ENCODE results near the gene JPH4. TPM values are rescaled to one million over a fixed set of nuclear protein-coding genes. Genes with fewer than 3 reads are reported as not detected.

Gene JPH4
- total RNA-seq, 1 experiment from 2014 or later: 50.1 TPM

DNA sequence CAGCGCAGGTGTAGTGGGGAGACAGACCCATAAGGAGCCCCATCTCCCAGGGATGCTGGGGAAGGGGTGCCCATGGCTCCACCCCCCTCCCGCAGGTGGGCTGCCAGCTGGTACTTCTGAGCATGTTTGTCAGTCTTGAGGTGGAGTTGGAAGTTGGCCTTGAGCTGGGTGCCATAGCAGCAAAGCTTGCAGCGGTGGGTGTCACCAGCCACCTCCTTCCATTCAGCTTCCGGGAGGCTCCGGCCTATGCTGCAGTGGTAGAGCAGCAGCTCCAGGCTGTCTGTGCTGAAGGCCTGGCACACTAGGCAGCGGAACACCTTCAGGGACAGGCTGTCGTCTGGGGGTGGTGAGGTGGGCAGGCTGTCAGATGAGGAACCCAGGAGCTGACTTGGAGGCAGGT is 45.9 kb downstream of the JPH4 start:
- ChIA-PET POLR2A (interaction anchor here (1.2 kb wide), 1 partner anchor 13 kb away, joined by 3 read pairs; no protein-coding TSS in a partner anchor), CTCF (interaction anchor here (1.1 to 6.1 kb wide), 3 partner anchors 26 to 49 kb away, joined by 3 to 62 read pairs (median 6); no protein-coding TSS in a partner anchor)
- ATAC-seq (no peak), DNase-seq (ENCODE audit: low spot score) (no peak)
- H3K36me3 Mint-ChIP-seq: peaks cover 57% of the 10 kb centered on the region
- peaks cover 52% of the 10 kb centered on the region for H3K4me1 Mint-ChIP-seq
- no peak overlapping the region for H3K4me3 Mint-ChIP-seq
- no peak for TF ChIP-seq EMX1 (CRISPR knock-in tag; IDR thresholded peaks at IDR 0.05)
- no peak for TF ChIP-seq TP53 (CRISPR knock-in tag; IDR thresholded peaks at IDR 0.05)
- TF ChIP-seq, protein P1, sequence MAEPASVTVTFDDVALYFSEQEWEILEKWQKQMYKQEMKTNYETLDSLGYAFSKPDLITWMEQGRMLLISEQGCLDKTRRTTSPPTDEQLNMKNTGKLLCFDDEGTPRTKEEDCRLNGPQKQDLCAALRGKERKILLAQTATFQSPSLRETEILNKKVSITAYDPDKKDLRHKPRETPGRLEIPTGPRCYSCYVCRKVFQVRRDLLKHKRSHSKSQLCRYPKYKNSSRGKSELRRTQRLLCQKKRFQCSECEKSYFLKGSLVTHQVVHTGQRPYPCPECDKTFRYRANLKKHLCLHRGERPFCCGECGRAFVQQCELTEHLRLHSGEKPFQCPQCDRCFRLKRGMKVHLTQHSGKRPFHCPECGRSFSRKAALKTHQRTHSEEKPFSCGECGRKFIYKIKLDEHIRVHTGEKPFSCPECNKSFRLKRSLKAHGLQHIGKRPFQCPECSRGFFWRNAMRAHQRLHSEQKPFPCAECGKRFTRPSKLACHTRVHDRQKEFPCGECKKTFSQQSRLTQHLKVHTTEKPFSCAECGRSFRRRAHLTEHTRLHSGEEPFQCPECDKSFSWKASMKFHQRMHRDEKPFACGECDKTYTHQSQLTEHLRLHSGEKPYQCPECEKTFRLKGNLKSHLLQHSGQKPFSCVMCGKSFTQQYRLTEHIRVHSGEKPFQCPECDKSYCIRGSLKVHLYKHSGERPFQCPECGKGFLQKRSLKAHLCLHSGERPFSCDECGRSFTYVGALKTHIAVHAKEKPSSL (CRISPR knock-in tag; conservative IDR thresholded peaks at IDR 0.05): no peak
- H3K9me3 Mint-ChIP-seq: no peaks in the 10 kb centered on the region
- no peaks in the 10 kb centered on the region; the same call in 1 of the 2 replicates for H3K27me3 Mint-ChIP-seq (ENCODE audit: low read depth)
- no peak overlapping the region for H3K27ac Mint-ChIP-seq

- CTCF ChIA-PET: interaction anchor here (1.5 to 6.7 kb wide), 4 partner anchors 7 to 48 kb away, joined by 5 to 117 read pairs (median 51); no protein-coding TSS in a partner anchor
- no peak for TF ChIP-seq JAZF1 (CRISPR knock-in tag; IDR thresholded peaks at IDR 0.05)
- no peak for TF ChIP-seq CTCF (IDR thresholded peaks at IDR 0.05)
- no peak for TF ChIP-seq TEAD4 (CRISPR knock-in tag; IDR thresholded peaks at IDR 0.05)
- TF ChIP-seq, protein P2, sequence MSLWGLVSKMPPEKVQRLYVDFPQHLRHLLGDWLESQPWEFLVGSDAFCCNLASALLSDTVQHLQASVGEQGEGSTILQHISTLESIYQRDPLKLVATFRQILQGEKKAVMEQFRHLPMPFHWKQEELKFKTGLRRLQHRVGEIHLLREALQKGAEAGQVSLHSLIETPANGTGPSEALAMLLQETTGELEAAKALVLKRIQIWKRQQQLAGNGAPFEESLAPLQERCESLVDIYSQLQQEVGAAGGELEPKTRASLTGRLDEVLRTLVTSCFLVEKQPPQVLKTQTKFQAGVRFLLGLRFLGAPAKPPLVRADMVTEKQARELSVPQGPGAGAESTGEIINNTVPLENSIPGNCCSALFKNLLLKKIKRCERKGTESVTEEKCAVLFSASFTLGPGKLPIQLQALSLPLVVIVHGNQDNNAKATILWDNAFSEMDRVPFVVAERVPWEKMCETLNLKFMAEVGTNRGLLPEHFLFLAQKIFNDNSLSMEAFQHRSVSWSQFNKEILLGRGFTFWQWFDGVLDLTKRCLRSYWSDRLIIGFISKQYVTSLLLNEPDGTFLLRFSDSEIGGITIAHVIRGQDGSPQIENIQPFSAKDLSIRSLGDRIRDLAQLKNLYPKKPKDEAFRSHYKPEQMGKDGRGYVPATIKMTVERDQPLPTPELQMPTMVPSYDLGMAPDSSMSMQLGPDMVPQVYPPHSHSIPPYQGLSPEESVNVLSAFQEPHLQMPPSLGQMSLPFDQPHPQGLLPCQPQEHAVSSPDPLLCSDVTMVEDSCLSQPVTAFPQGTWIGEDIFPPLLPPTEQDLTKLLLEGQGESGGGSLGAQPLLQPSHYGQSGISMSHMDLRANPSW (CRISPR knock-in tag; conservative IDR thresholded peaks at IDR 0.05; ENCODE audit: low read depth): no peak
- no peak for TF ChIP-seq SMAD4 (CRISPR knock-in tag; IDR thresholded peaks at IDR 0.05)
- TF ChIP-seq EMX1 (CRISPR knock-in tag; IDR thresholded peaks at IDR 0.05): no peak
- TF ChIP-seq JUN (CRISPR knock-in tag; IDR thresholded peaks at IDR 0.05): no peak
- TF ChIP-seq ZNF532 (CRISPR knock-in tag; IDR thresholded peaks at IDR 0.05; ENCODE audit: borderline replicate concordance): no peak
- Mint-ChIP-seq H3K9me3 (no peaks in the 10 kb centered on the region), H3K27me3 (ENCODE audit: low read depth) (no peaks in the 10 kb centered on the region; the same call in 1 of the 2 replicates), H3K27ac (no peak overlapping the region), H3K4me3 (no peak overlapping the region), H3K4me1 (peaks cover 44% of the 10 kb centered on the region), H3K36me3 (peaks cover 69% of the 10 kb centered on the region)
- DNase-seq (ENCODE audit: low spot score) (no peak), ATAC-seq (no peak)
- POLR2A ChIA-PET: interaction anchor here (1.1 to 4.7 kb wide), 3 partner anchors 7 to 37 kb away, joined by 3 to 36 read pairs (median 4); no protein-coding TSS in a partner anchor
Measured at GRCh38 chr14:23531391-23531790, 47.2 kb downstream of the JPH4 start.

Data from WTC11 (cell line).